UCSD-AML1 (cell line): ENCODE data around the gene NPPA.
"Not testable (repeated sequence)": the region's sequence is repeated elsewhere in the genome, so short reads cannot be mapped to it uniquely, and the experiment has no call there.

Source experiments
- DNase-seq: peaks from one replicate; lab custom pipeline; 2025; ENCODE audit not compliant: unreplicated experiment; lab: John Stamatoyannopoulos, UW

NPPA gene

GRCh38 chr1:11847667-11848372 lies at the start of gene NPPA:
Gene NPPA, minus strand, starts transcription at chr1:11847783. Its CDS starts 99 bp downstream, at chr1:11847684.
- no peak for DNase-seq

GRCh38 chr1:11894501-11894900 lies 46.9 kb upstream of the NPPA start:
- DNase-seq: not testable (repeated sequence)

- peak; percentile 50 for DNase-seq
These were observed 46.3 kb upstream of the NPPA start for GRCh38 chr1:11893907-11894251.

GRCh38 chr1:11891433-11892186 lies 44.0 kb upstream of the NPPA start:
- no peak for DNase-seq

GRCh38 chr1:11888877-11889208 lies 41.3 kb upstream of the NPPA start:
- no peak for DNase-seq

- no peak for DNase-seq
These were observed 40.8 kb upstream of the NPPA start for GRCh38 chr1:11888206-11888876.

- DNase-seq: no peak
These were observed 40.1 kb upstream of the NPPA start for GRCh38 chr1:11887666-11888007.

GRCh38 chr1:11886986-11887665 lies 39.5 kb upstream of the NPPA start:
- DNase-seq: no peak

- DNase-seq: no peak
These were observed 38.3 kb upstream of the NPPA start for GRCh38 chr1:11885916-11886315.

GRCh38 chr1:11882814-11883538 lies 35.4 kb upstream of the NPPA start:
- DNase-seq: peak; percentile 54

GRCh38 chr1:11881749-11882441 lies 34.3 kb upstream of the NPPA start:
- no peak for DNase-seq

GRCh38 chr1:11880911-11881748 lies 33.5 kb upstream of the NPPA start:
- no peak for DNase-seq

GRCh38 chr1:11880181-11880575 lies 32.6 kb upstream of the NPPA start:
- DNase-seq: no peak

GRCh38 chr1:11879311-11880180 lies 32.0 kb upstream of the NPPA start:
- no peak for DNase-seq

GRCh38 chr1:11878891-11879190 lies 31.3 kb upstream of the NPPA start:
- DNase-seq: no peak

GRCh38 chr1:11878081-11878890 lies 30.7 kb upstream of the NPPA start:
- no peak for DNase-seq

GRCh38 chr1:11877074-11877473 lies 29.5 kb upstream of the NPPA start:
- no peak for DNase-seq

GRCh38 chr1:11875094-11875493 lies 27.5 kb upstream of the NPPA start:
- no peak for DNase-seq
